OCI-LY1 (cell line): ENCODE results near the gene BAIAP2.

Experiments
- H2AFZ ChIP-seq: fragments of 200-600 bp; sonication (generic), shearing (Covaris generic); 2 replicates; pipeline ENCODE4 v1.6.0; 2014; ENCODE audit warnings: antibody characterized with exemption, mild to moderate bottlenecking, low read length
- H3F3A ChIP-seq: fragments of 200-600 bp; sonication (generic), shearing (Covaris generic); 2 replicates; pipeline ENCODE4 v1.6.0; 2014; ENCODE audit warnings: mild to moderate bottlenecking, antibody characterized with exemption, low read length, moderate library complexity; ENCODE audit not compliant: insufficient read depth
- H3K27ac ChIP-seq: fragments of 200-600 bp; sonication (generic); 2 replicates; pipeline ENCODE4 v1.5.1; 2014; ENCODE audit warnings: low read length, mixed run types, mild to moderate bottlenecking, low read depth; ENCODE audit not compliant: poor library complexity, severe bottlenecking
- H3K27me3 ChIP-seq: fragments of 200-600 bp; sonication (generic); 2 replicates; pipeline ENCODE4 v1.6.0; 2014; ENCODE audit warnings: antibody characterized with exemption, mild to moderate bottlenecking, low read length, moderate library complexity; ENCODE audit not compliant: insufficient read depth
- H3K36me3 ChIP-seq: fragments of 200-600 bp; sonication (generic); 2 replicates; pipeline ENCODE4 v1.6.1; 2014; ENCODE audit warnings: mild to moderate bottlenecking, antibody characterized with exemption, low read length, moderate library complexity, mixed read lengths; ENCODE audit not compliant: insufficient read depth
- H3K4me1 ChIP-seq: fragments of 200-600 bp; sonication (generic); 2 replicates; pipeline ENCODE4 v1.5.1; 2014; ENCODE audit warnings: mild to moderate bottlenecking, low read length, moderate library complexity; ENCODE audit not compliant: insufficient read depth, severe bottlenecking
- H3K4me2 ChIP-seq: fragments of 200-600 bp; sonication (generic), shearing (Covaris generic); 2 replicates; pipeline ENCODE4 v1.6.1; 2014; ENCODE audit warnings: low read length
- H3K4me3 ChIP-seq: fragments of 200-600 bp; sonication (generic); 2 replicates; pipeline ENCODE4 v1.5.1; 2014; ENCODE audit warnings: low read length, low read depth, mild to moderate bottlenecking, mixed read lengths; ENCODE audit not compliant: poor library complexity, severe bottlenecking
- H3K79me2 ChIP-seq: fragments of 200-600 bp; shearing (Covaris generic); 2 replicates; pipeline ENCODE4 v1.6.1; 2016; ENCODE audit warnings: mixed run types, low read length, mixed read lengths; ENCODE audit not compliant: insufficient read depth
- H3K9ac ChIP-seq: fragments of 200-600 bp; sonication (generic), shearing (Covaris generic); 2 replicates; pipeline ENCODE4 v1.6.1; 2014; ENCODE audit warnings: mild to moderate bottlenecking, low read length, mixed read lengths
- H3K9me2 ChIP-seq: fragments of 200-600 bp; sonication (generic), shearing (Covaris generic); 2 replicates; pipeline ENCODE4 v1.6.1; 2014; ENCODE audit warnings: low read depth, mild to moderate bottlenecking, low read length, mixed read lengths
- H3K9me3 ChIP-seq: fragments of 200-600 bp; shearing (Covaris generic); 2 replicates; pipeline ENCODE4 v1.6.1; 2014; ENCODE audit warnings: low read length, mixed read lengths
- H4K20me1 ChIP-seq: fragments of 200-600 bp; sonication (generic), shearing (Covaris generic); 2 replicates; pipeline ENCODE4 v1.6.0; 2016; ENCODE audit warnings: mild to moderate bottlenecking, low read length; ENCODE audit not compliant: insufficient read depth
- EZH2 ChIP-seq: fragments of 200-600 bp; sonication (generic), shearing (Covaris generic); IDR thresholded peaks from 2 replicates; pipeline ENCODE4 v1.8.0; 2017; ENCODE audit warnings: borderline replicate concordance, mixed run types, mild to moderate bottlenecking, antibody characterized with exemption, low read length, moderate library complexity, mixed read lengths
- TF ChIP-seq, protein P1 (sequence below): fragments of 200-600 bp; sonication (generic), shearing (Covaris generic); IDR thresholded peaks from 2 replicates; pipeline ENCODE4 v1.5.1; 2017; ENCODE audit warnings: mild to moderate bottlenecking, antibody characterized with exemption, low read length, moderate library complexity, mixed read lengths

BAIAP2 gene

GRCh38 chr17:81030741-81031565 is 4.0 kb upstream of the BAIAP2 start:
- Histone ChIP-seq H3K4me1 (no peaks in the 10 kb centered on the region), H3K4me3 (no peak overlapping the region), H3K9ac (no peak overlapping the region), H3K9me2 (no peaks in the 10 kb centered on the region), H2AFZ (no peak overlapping the region), H3K27me3 (peaks cover 28% of the 10 kb centered on the region; the same call in 1 of the 2 replicates), H4K20me1 (no peaks in the 10 kb centered on the region), H3K4me2 (no peak overlapping the region), H3F3A (no peaks in the 10 kb centered on the region), H3K9me3 (no peaks in the 10 kb centered on the region), H3K36me3 (no peaks in the 10 kb centered on the region), H3K27ac (no peak overlapping the region), H3K79me2 (no peaks in the 10 kb centered on the region)
- TF ChIP-seq, protein P1, sequence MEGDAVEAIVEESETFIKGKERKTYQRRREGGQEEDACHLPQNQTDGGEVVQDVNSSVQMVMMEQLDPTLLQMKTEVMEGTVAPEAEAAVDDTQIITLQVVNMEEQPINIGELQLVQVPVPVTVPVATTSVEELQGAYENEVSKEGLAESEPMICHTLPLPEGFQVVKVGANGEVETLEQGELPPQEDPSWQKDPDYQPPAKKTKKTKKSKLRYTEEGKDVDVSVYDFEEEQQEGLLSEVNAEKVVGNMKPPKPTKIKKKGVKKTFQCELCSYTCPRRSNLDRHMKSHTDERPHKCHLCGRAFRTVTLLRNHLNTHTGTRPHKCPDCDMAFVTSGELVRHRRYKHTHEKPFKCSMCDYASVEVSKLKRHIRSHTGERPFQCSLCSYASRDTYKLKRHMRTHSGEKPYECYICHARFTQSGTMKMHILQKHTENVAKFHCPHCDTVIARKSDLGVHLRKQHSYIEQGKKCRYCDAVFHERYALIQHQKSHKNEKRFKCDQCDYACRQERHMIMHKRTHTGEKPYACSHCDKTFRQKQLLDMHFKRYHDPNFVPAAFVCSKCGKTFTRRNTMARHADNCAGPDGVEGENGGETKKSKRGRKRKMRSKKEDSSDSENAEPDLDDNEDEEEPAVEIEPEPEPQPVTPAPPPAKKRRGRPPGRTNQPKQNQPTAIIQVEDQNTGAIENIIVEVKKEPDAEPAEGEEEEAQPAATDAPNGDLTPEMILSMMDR = no peak
- TF ChIP-seq EZH2 = no peak

- no peak overlapping the region for H3K9ac ChIP-seq
- H3K27ac ChIP-seq = no peak overlapping the region
- no peaks in the 10 kb centered on the region for H3K4me1 ChIP-seq
- peaks cover 26% of the 10 kb centered on the region; the same call in 1 of the 2 replicates for H3K27me3 ChIP-seq
- no peaks in the 10 kb centered on the region for H3K36me3 ChIP-seq
- no peak overlapping the region for H3K4me3 ChIP-seq
- H4K20me1 ChIP-seq = no peaks in the 10 kb centered on the region
- no peaks in the 10 kb centered on the region for H3F3A ChIP-seq
- TF ChIP-seq, protein P1 = no peak
- TF ChIP-seq EZH2 = no peak
- no peaks in the 10 kb centered on the region for H3K9me3 ChIP-seq
- H3K79me2 ChIP-seq = no peaks in the 10 kb centered on the region
- no peak overlapping the region for H2AFZ ChIP-seq
- H3K9me2 ChIP-seq = no peaks in the 10 kb centered on the region
- no peak overlapping the region for H3K4me2 ChIP-seq
These were observed 3.1 kb upstream of the BAIAP2 start for GRCh38 chr17:81031566-81032550.

- Histone ChIP-seq H3K4me1 (no peaks in the 10 kb centered on the region), H3K27me3 (peaks cover 21% of the 10 kb centered on the region; the same call in 1 of the 2 replicates), H3K4me3 (no peak overlapping the region), H3K9me3 (no peaks in the 10 kb centered on the region), H3K79me2 (no peaks in the 10 kb centered on the region), H3K4me2 (no peak overlapping the region), H3K9ac (no peak overlapping the region), H3K36me3 (no peaks in the 10 kb centered on the region), H4K20me1 (no peaks in the 10 kb centered on the region), H3K9me2 (no peaks in the 10 kb centered on the region), H3F3A (no peaks in the 10 kb centered on the region), H3K27ac (no peak overlapping the region), H2AFZ (no peak overlapping the region)
- TF ChIP-seq, protein P1 = no peak
- TF ChIP-seq EZH2 = no peak
These were observed 2.1 kb upstream of the BAIAP2 start for GRCh38 chr17:81032641-81033480.
